WTC11 (cell line): Measurements from ENCODE around the gene HSBP1L1. TPM values are rescaled to one million over a fixed set of nuclear protein-coding genes. Genes with fewer than 3 reads are reported as not detected.

Experiments
- ATAC-seq: fragments of 200-7000 bp; cut with Tn5 transposase; 2 replicates; pipeline ENCODE4 v1.10.0; 2021; ENCODE audit warnings: mild to moderate bottlenecking, moderate library complexity
- CTCF ChIA-PET: fragments of 300-600 bp; sonication (Branson Sonifier 250); formaldehyde crosslinking; loops from one replicate; lab custom pipeline; 2021; ENCODE audit warnings: antibody characterized with exemption; lab: Charles Lee
- POLR2A ChIA-PET: fragments of 350-600 bp; sonication (Branson Sonifier 250); formaldehyde crosslinking; loops from one replicate; lab custom pipeline; 2021; ENCODE audit warnings: antibody characterized with exemption; lab: Charles Lee
- DNase-seq: peaks from one replicate; pipeline ENCODE4 v3.0.0; 2021; ENCODE audit warnings: low spot score
- H3K27ac Mint-ChIP-seq: 2 replicates; pipeline ENCODE4 v1.8.0; 2021; ENCODE audit warnings: mixed read lengths
- H3K27me3 Mint-ChIP-seq: 2 replicates; pipeline ENCODE4 v1.8.0; 2021; ENCODE audit warnings: low read depth, mild to moderate bottlenecking, moderate library complexity, mixed read lengths
- H3K36me3 Mint-ChIP-seq: 2 replicates; pipeline ENCODE4 v1.8.0; 2021; ENCODE audit warnings: mixed read lengths
- H3K4me1 Mint-ChIP-seq: 2 replicates; pipeline ENCODE4 v1.8.0; 2022; ENCODE audit warnings: mixed read lengths
- H3K4me3 Mint-ChIP-seq: 2 replicates; pipeline ENCODE4 v1.8.0; 2021; ENCODE audit warnings: mild to moderate bottlenecking, moderate library complexity, mixed read lengths
- H3K9me3 Mint-ChIP-seq: 2 replicates; pipeline ENCODE4 v1.8.0; 2021; ENCODE audit warnings: mixed read lengths
- ATF1 ChIP-seq: sonication (generic); formaldehyde crosslinking; IDR thresholded peaks from 2 replicates; pipeline ENCODE4 v1.8.1; 2023; ENCODE audit warnings: mild to moderate bottlenecking, moderate library complexity, missing genetic modification reagents
- ATF3 ChIP-seq: sonication (generic); formaldehyde crosslinking; conservative IDR thresholded peaks from 2 replicates; pipeline ENCODE4 v1.8.1; 2022; ENCODE audit warnings: mild to moderate bottlenecking, missing genetic modification reagents
- CBFB ChIP-seq: sonication (generic); formaldehyde crosslinking; IDR thresholded peaks from 2 replicates; pipeline ENCODE4 v1.8.1; 2022; ENCODE audit warnings: mild to moderate bottlenecking, low read depth, missing genetic modification reagents
- E2F1 ChIP-seq: sonication (generic); formaldehyde crosslinking; IDR thresholded peaks from 2 replicates; pipeline ENCODE4 v1.8.0; 2022; ENCODE audit warnings: mild to moderate bottlenecking, missing genetic modification reagents
- ETV6 ChIP-seq: sonication (generic); formaldehyde crosslinking; IDR thresholded peaks from 2 replicates; pipeline ENCODE4 v1.8.1; 2022; ENCODE audit warnings: mild to moderate bottlenecking, missing genetic modification reagents
- FOXK1 ChIP-seq: sonication (generic); formaldehyde crosslinking; IDR thresholded peaks from 2 replicates; pipeline ENCODE4 v1.8.0; 2022; ENCODE audit warnings: mild to moderate bottlenecking, moderate library complexity, missing genetic modification reagents
- FOXP4 ChIP-seq: sonication (generic); formaldehyde crosslinking; IDR thresholded peaks from 2 replicates; pipeline ENCODE4 v1.8.0; 2022; ENCODE audit warnings: mild to moderate bottlenecking, missing genetic modification reagents
- IRF1 ChIP-seq: sonication (generic); formaldehyde crosslinking; IDR thresholded peaks from 2 replicates; pipeline ENCODE4 v1.8.0; 2023; ENCODE audit warnings: missing genetic modification reagents
- KAT7 ChIP-seq: sonication (generic); formaldehyde crosslinking; IDR thresholded peaks from 2 replicates; pipeline ENCODE4 v1.8.1; 2023; ENCODE audit warnings: missing genetic modification reagents, mild to moderate bottlenecking, borderline replicate concordance
- MXD4 ChIP-seq: fragments of 250-450 bp; sonication (Bioruptor Pico); IDR thresholded peaks from 2 replicates; pipeline ENCODE4 v1.8.0; 2021; ENCODE audit warnings: mild to moderate bottlenecking, moderate library complexity, borderline replicate concordance
- NR2C2 ChIP-seq: sonication (generic); formaldehyde crosslinking; IDR thresholded peaks from 2 replicates; pipeline ENCODE4 v1.8.0; 2022; ENCODE audit warnings: mild to moderate bottlenecking, missing genetic modification reagents
- NR3C1 ChIP-seq: sonication (generic); formaldehyde crosslinking; conservative IDR thresholded peaks from 2 replicates; pipeline ENCODE4 v1.8.1; 2023; ENCODE audit warnings: low read depth, mild to moderate bottlenecking, missing genetic modification reagents
- OVOL2 ChIP-seq: fragments of 250-450 bp; sonication (Bioruptor Pico); IDR thresholded peaks from 2 replicates; pipeline ENCODE4 v1.9.0; 2021; ENCODE audit warnings: mild to moderate bottlenecking, borderline replicate concordance
- SMAD3 ChIP-seq: sonication (generic); formaldehyde crosslinking; IDR thresholded peaks from 2 replicates; pipeline ENCODE4 v1.8.0; 2022; ENCODE audit warnings: missing genetic modification reagents, mild to moderate bottlenecking, borderline replicate concordance
- USF1 ChIP-seq: sonication (generic); formaldehyde crosslinking; IDR thresholded peaks from 2 replicates; pipeline ENCODE4 v1.8.0; 2022; ENCODE audit warnings: mild to moderate bottlenecking, missing genetic modification reagents
- ZBTB21 ChIP-seq: sonication (generic); formaldehyde crosslinking; IDR thresholded peaks from 2 replicates; pipeline ENCODE4 v1.8.1; 2023; ENCODE audit warnings: mild to moderate bottlenecking, missing genetic modification reagents, borderline replicate concordance
- ZBTB43 ChIP-seq: sonication (generic); formaldehyde crosslinking; IDR thresholded peaks from 2 replicates; pipeline ENCODE4 v1.8.1; 2023; ENCODE audit warnings: mild to moderate bottlenecking, missing genetic modification reagents
- ZNF138 ChIP-seq: sonication (generic); formaldehyde crosslinking; conservative IDR thresholded peaks from 2 replicates; pipeline ENCODE4 v1.8.1; 2022; ENCODE audit warnings: mild to moderate bottlenecking, moderate library complexity, missing genetic modification reagents
- ZNF232 ChIP-seq: sonication (generic); formaldehyde crosslinking; IDR thresholded peaks from 2 replicates; pipeline ENCODE4 v1.8.0; 2022; ENCODE audit warnings: mild to moderate bottlenecking, missing genetic modification reagents
- ZNF263 ChIP-seq: sonication (generic); formaldehyde crosslinking; IDR thresholded peaks from 2 replicates; pipeline ENCODE4 v1.8.1; 2022; ENCODE audit warnings: low read depth, mild to moderate bottlenecking, moderate library complexity, missing genetic modification reagents
- ZNF671 ChIP-seq: fragments of 250-450 bp; sonication (Bioruptor Pico); IDR thresholded peaks from 2 replicates; pipeline ENCODE4 v1.8.0; 2021; ENCODE audit warnings: mild to moderate bottlenecking
- total RNA-seq: library from RNA; stranded (reverse); gene quantifications from 3 replicates; pipeline ENCODE4 v1.2.3, GENCODE V29; 2021

The HSBP1L1 gene
- total RNA-seq, 1 experiment from 2014 or later = 1.4 TPM

- Mint-ChIP-seq H3K4me3 (no peak overlapping the region), H3K4me1 (peaks cover 13% of the 10 kb centered on the region), H3K27ac (no peak overlapping the region), H3K27me3 (no peaks in the 10 kb centered on the region; the same call in none of the 2 replicates), H3K9me3 (no peaks in the 10 kb centered on the region), H3K36me3 (peaks cover 2% of the 10 kb centered on the region; the same call in 1 of the 2 replicates)
- POLR2A ChIA-PET = interaction anchor here (0.8 kb wide), 1 partner anchor 97 kb away, joined by 3 read pairs; no protein-coding TSS in a partner anchor
- DNase-seq (no peak), ATAC-seq (no peak; the same call in 1 of the 2 replicates)
- CTCF ChIA-PET = interaction anchor here (2.1 kb wide), 1 partner anchor 10 kb away, joined by 8 read pairs; no protein-coding TSS in a partner anchor
- TF ChIP-seq NR2C2 = no peak
- TF ChIP-seq USF1 (CRISPR knock-in tag) = no peak
- no peak for TF ChIP-seq ATF1 (CRISPR knock-in tag)
- no peak for TF ChIP-seq ZNF138
- TF ChIP-seq ZBTB21 (CRISPR knock-in tag) = no peak
- no peak for TF ChIP-seq SMAD3
- no peak for TF ChIP-seq ZNF232 (CRISPR knock-in tag)
- TF ChIP-seq CBFB (CRISPR knock-in tag) = no peak
- TF ChIP-seq ETV6 (CRISPR knock-in tag) = no peak
- no peak for TF ChIP-seq ZBTB43 (CRISPR knock-in tag)
- no peak for TF ChIP-seq ATF3 (CRISPR knock-in tag)
These were observed 20.8 kb upstream of the HSBP1L1 start for GRCh38 chr18:79943608-79944125.

GRCh38 chr18:79944126-79944731 is 20.2 kb upstream of the HSBP1L1 start:
- peaks cover 2% of the 10 kb centered on the region; the same call in 1 of the 2 replicates for H3K36me3 Mint-ChIP-seq
- TF ChIP-seq FOXK1 (no peak), E2F1 (no peak), CBFB (CRISPR knock-in tag) (no peak), OVOL2 (CRISPR knock-in tag) (no peak), IRF1 (CRISPR knock-in tag) (no peak), MXD4 (no peak), ZNF232 (CRISPR knock-in tag) (no peak), ZNF263 (no peak), NR3C1 (CRISPR knock-in tag) (no peak), ZNF138 (no peak), ZNF671 (CRISPR knock-in tag) (no peak), FOXP4 (CRISPR knock-in tag) (no peak), KAT7 (no peak), ATF3 (CRISPR knock-in tag) (no peak), NR2C2 (no peak)
- ATAC-seq (peak; percentile 55), DNase-seq (no peak)
- no peak overlapping the region for H3K27ac Mint-ChIP-seq
- peaks cover 13% of the 10 kb centered on the region for H3K4me1 Mint-ChIP-seq
- no peak overlapping the region for H3K4me3 Mint-ChIP-seq
- ChIA-PET POLR2A (no interaction called here), CTCF (interaction anchor here (2.1 kb wide), 1 partner anchor 10 kb away, joined by 8 read pairs; no protein-coding TSS in a partner anchor)
- peaks cover 4% of the 10 kb centered on the region for H3K27me3 Mint-ChIP-seq
- no peaks in the 10 kb centered on the region for H3K9me3 Mint-ChIP-seq
